GM12878 (cell line): ENCODE measurements around the gene SMIM35. TPM values are rescaled to one million over a fixed set of nuclear protein-coding genes. Genes with fewer than 3 reads are reported as not detected.

Experiments
- ATF7 ChIP-seq: fragments of 450-650 bp; IDR thresholded peaks from 2 replicates; pipeline ENCODE4 v1.6.1; 2016; ENCODE audit warnings: low read depth, mild to moderate bottlenecking
- ELK1 ChIP-seq: IDR thresholded peaks from 2 replicates; pipeline ENCODE4 v1.6.1; 2012; ENCODE audit warnings: low read depth, low read length, improper control_type of control experiment
- ESRRA ChIP-seq: IDR thresholded peaks from 2 replicates; pipeline ENCODE4 v1.6.1; 2012; ENCODE audit warnings: mild to moderate bottlenecking, low read length, improper control_type of control experiment
- IRF5 ChIP-seq: fragments of 450-650 bp; IDR thresholded peaks from 2 replicates; pipeline ENCODE4 v1.6.1; 2017; ENCODE audit warnings: borderline replicate concordance
- KLF5 ChIP-seq: fragments of 450-650 bp; IDR thresholded peaks from 2 replicates; pipeline ENCODE4 v1.6.1; 2014; ENCODE audit warnings: mild to moderate bottlenecking; ENCODE audit not compliant: partially characterized antibody
- NBN ChIP-seq: fragments of 450-650 bp; IDR thresholded peaks from 2 replicates; pipeline ENCODE4 v1.6.1; 2016
- PML ChIP-seq: IDR thresholded peaks from 2 replicates; pipeline ENCODE4 v1.6.1; 2012; ENCODE audit warnings: low read length, inconsistent platforms
- SIN3A ChIP-seq: IDR thresholded peaks from 2 replicates; pipeline ENCODE4 v1.6.1; 2012; ENCODE audit warnings: low read depth, low read length, improper control_type of control experiment
- ZBTB11 ChIP-seq: fragments of 450-650 bp; formaldehyde crosslinking; IDR thresholded peaks from 2 replicates; pipeline ENCODE4 v1.5.0; 2022; ENCODE audit warnings: mild to moderate bottlenecking, missing genetic modification characterization
- polyA plus RNA-seq, 11 experiments: library from polyadenylated mRNA; depleted of rRNA in 4 of 11; unstranded in 6 of 11; stranded (reverse) in 5 of 11; fragments of >200 nt; fragmentation: Nextera tagmentation in 4 of 11; fragmentation: Illumina TruSeq in 1 of 11; extraction: Ambion mirVana in 4 of 11; extraction: Trizol in 1 of 11; gene quantifications; 1 replicate in 1 of 11; 2 replicates in 10 of 11; pipeline versions ENCODE4 v1.2.1 to v1.2.3, GENCODE V29; 2011 to 2016; ENCODE audit warnings: inconsistent platforms in 2 of 11, missing spikeins in 2 of 11, low read depth in 1 of 11
- total RNA-seq, 4 experiments: library from RNA; depleted of rRNA in 3 of 4; stranded (reverse); fragments of >200 nt in 3 of 4; fragmentation: Illumina TruSeq in 1 of 4; extraction: Trizol in 1 of 4; gene quantifications; 2 replicates each; pipeline versions ENCODE4 v1.2.1 to v1.2.3, GENCODE V29; 2013 to 2021

The SMIM35 gene
- total and polyA plus RNA-seq, 10 of the 15 experiments (the other 5 are each of a cell fraction or from before 2014, with no cell fraction given) = 0.02 to 1.1 (median 0.05) TPM; not detected in 5

- TF ChIP-seq ELK1 (no peak), IRF5 (no peak), KLF5 (no peak), ATF7 (no peak), PML (no peak), NBN (no peak), ESRRA (no peak), ZBTB11 (no peak), SIN3A (no peak)
Measured at GRCh38 chr11:117962826-117963225, 123.9 kb downstream of the SMIM35 start (continued).
